Measurements from ENCODE around the gene STPG4.
"Not testable (repeated sequence)": the region's sequence is repeated elsewhere in the genome, so short reads cannot be mapped to it uniquely, and the experiment has no call there.

Gene STPG4

GRCh38 chr2:47155091-47155876, at the start of gene STPG4:
STPG4 (minus strand) TSS chr2:47155308; CDS start chr2:47155251, 57 bp downstream.
- FAIRE-seq, result no peak

DNA sequence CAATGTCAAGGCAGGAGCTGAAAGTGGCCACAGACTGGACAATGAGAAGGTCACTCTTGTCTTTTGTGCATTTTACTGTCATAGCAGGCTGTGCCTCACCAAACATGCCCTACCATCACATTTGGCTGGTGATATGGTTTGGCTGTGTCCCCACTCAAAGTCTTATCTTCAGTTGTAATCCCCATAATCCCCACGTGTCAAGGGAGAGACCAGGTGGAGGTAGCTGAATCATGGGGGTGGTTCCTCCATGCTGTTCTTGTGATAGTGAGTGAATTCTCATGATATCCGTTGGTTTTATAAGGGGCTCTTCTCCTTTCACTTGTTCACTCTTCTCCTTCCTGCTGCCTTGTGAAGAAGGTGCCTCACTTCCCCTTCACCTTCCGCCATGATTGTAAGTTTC, 49.6 kb upstream of the STPG4 start:
- no peak for FAIRE-seq

- FAIRE-seq, result no peak
Observed at GRCh38 chr2:47203995-47204394, 48.9 kb upstream of the STPG4 start.

DNA sequence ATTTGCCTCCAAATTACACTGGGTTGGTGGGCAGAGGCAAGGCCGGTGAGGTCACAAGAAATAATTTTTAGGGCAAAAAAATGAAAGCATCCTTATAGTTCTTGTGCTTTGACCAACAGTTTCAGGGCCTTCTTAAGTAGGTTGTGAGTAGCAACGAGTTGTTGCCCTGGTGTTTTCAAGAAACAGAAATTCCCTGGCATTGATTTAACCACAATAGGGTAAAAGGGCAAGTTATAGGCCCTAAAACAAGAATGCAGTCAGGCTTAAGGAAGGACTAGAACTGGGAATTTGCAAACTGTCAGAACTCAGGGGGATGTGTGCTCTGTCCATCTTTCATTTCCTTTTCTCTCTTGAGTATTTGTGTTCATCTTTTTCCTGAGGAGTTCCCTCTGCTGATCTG, 46.1 kb upstream of the STPG4 start:
- no peak for FAIRE-seq

- FAIRE-seq, result no peak
Observed at GRCh38 chr2:47198985-47199451, 43.9 kb upstream of the STPG4 start.

GRCh38 chr2:47196499-47196898, 41.4 kb upstream of the STPG4 start:
- no peak for FAIRE-seq

GRCh38 chr2:47196046-47196445, 40.9 kb upstream of the STPG4 start:
- FAIRE-seq, result no peak

DNA sequence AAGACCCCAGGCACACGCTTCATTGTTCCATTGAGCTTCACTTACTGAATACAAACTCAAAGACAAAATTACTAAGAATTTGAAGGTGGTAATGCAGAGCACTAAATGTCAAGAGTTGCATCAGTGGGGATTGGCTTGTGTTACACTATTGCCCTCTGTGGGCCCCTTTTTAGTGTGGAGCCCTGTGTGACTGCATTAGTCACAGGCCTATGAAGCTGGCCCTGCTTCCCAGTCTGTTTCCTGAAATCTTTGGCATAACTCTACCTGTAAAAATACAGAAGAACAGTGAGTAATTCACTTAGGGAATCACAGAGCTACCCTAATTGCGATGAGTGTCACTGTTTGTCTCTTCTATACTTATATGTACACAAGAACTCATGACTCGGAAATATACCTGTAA, 40.0 kb upstream of the STPG4 start:
- FAIRE-seq, result no peak

DNA sequence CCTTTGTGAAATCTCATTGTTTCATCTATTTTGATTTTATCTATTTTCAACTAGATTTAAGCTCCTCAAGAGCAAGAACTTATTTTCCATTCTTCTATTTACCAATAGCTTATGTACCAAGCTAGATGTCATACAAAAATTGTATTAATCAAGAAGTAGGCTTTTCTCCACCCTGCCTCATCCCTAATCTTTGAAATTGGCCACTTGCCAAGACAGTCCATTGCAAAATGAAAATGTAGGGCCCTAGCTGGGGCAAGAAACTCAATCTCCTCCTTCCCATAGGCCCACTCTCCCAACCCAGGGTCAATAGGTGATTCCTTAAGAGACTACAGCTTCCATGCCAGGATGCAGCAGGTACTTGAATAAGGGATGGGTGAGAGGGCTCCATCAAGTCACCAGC, 39.3 kb upstream of the STPG4 start:
- no peak for FAIRE-seq

GRCh38 chr2:47193607-47194006, 38.5 kb upstream of the STPG4 start:
- FAIRE-seq, result no peak

- FAIRE-seq, result no peak
Observed at GRCh38 chr2:47190188-47190881, 35.2 kb upstream of the STPG4 start.

DNA sequence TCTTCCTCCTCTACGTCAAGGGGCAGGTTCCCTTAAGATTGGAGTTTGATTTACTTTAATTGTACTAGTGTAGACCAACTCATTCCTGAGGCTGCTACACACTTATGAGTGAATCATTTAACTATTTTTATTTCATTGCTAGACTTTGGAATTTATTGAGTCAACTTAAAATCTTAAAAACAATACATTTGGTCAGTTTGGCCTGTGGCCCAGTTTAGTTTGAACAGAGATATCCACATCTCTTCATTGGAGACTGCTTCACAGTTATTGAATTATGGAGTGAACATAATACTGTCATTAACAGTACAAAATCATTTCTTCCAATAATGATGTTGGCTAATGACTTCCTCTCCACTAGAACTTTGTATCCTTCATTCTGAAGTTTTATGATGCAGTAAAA, 34.5 kb upstream of the STPG4 start:
- no peak for FAIRE-seq

DNA sequence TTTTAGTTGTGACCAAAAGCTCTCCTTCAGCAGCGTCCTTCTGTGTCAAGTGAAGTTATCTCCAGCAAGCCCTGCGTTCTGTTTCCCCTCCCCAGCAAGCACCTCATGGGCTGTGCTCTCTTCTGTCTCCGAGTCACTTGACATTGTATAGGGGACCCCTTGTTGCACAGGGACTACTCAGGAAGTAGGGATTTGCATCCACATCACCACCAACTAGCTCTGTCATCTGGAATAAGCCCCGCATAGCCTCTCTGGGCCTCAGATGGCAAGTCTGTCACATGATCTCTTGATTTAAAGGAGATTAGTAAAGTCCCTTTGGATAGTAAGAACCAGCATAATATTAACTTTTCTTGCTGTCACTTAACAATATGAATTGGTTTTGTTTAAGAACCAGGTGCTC, 32.0 kb upstream of the STPG4 start:
- no peak for FAIRE-seq

GRCh38 chr2:47186351-47186750, 31.2 kb upstream of the STPG4 start:
- no peak for FAIRE-seq

GRCh38 chr2:47185098-47185497, 30.0 kb upstream of the STPG4 start:
- FAIRE-seq, result not testable (repeated sequence)

DNA sequence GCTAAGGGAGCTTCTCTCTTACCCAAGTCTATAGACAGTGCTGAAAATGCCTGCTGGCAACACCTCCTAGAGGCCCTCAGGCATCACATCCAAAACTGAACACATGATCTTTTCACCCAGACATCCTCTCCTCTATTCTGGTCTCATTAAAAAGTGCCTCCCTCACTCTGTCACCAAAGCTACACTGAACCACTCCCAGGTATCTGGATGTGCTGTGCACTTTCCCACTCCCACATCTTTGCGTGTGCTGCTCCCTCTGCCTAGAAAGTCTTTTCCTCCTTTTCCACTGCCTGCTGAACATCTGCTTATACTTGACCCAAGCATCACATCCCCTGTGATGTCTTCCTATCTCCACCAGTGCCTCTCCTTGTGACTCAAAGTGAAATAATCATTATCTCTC, 26.1 kb upstream of the STPG4 start:
- FAIRE-seq, result no peak

DNA sequence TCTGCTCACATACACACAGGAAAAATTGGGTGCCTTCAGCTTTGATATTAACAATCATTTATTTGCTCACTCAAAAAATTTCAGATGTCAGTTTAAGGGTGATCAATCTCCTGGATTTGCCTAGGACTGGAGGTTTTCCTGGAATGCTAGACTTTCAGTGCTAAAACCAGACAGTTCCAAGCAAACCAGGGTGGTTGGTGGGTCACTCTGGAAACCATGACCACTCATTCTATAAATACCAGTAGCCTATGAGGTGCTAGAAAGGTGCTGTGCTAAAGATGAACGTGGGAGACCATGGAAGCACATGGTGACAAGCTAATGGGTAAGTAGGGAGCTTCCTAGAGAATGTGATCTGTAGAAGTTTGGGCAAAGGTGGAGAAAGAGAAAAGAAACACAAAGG, 25.4 kb upstream of the STPG4 start:
- FAIRE-seq, result no peak

DNA sequence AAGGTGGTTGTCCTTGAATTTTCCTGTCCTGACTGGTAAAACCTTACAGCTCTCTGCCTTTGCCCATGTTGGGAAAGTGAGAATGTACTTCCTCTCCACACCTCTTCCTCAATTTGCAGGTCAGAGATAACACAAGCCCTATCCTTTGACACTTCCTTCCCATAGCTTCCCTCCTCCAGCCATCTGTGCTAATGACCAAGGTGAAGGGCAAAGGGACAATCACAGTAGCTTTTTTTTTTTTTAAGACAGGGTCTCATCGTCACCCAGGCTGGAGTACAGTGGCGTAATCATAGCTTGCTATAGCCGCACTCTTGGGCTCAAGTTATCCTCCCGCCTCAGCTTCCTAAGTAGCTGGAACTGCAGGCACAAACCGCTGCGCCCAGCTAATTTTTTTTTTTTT, 24.3 kb upstream of the STPG4 start:
- FAIRE-seq, result no peak

- no peak for FAIRE-seq
Observed at GRCh38 chr2:47178341-47178740, 23.2 kb upstream of the STPG4 start.

DNA sequence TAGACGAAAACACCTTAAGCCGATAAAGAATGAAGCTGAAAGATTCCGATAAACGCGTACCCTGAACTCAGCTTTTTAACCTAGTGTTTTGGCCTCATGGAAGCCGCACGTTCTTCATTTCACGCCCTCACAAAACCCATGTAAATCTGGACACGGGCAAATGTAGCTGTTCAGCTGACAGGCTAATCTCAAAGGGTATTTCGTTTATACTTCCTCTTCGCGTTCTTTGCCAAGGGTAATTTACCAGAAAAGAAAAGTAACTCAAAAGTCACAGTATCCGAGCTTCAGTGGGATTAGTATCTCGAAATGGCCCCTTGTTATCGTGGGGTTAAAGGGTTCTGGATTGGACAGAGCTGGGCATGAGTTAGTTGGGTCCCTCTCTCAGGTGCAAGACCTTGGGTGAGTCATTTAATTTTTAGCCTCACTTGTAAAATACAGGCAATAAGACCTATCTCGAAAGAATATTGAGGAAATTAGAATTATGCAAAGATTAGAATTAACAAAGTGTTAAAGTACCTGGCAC, 22.0 kb upstream of the STPG4 start:
- FAIRE-seq, result no peak

DNA sequence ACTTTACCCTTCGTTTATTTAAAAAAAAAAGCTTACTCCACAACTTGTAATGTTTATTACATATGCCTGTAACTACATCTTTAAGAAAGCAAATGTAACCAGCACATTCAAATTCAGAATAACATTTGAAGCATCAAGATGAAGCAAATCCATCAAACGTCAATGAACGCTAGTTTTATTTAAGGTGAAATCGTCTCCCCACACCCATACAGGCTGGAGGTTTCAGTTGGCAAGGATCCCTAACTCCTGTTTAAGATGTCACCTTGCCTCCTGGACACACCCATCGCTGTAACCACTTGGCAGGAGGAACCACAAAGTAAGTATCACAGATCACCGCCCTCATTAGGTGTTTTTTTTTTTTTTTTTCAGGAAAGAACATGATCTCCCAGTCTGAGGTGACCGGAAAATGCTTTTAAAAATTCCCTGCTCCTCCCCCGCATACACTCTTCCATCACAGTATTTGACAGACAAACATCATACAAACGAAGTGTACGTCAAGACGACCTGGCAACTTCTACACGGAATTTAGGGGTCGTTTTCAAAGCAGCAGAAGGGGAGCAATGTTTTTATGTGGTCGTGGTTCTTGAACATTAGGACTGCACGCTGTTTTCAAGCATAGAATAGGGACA, 19.7 kb upstream of the STPG4 start:
- FAIRE-seq, result no peak

DNA sequence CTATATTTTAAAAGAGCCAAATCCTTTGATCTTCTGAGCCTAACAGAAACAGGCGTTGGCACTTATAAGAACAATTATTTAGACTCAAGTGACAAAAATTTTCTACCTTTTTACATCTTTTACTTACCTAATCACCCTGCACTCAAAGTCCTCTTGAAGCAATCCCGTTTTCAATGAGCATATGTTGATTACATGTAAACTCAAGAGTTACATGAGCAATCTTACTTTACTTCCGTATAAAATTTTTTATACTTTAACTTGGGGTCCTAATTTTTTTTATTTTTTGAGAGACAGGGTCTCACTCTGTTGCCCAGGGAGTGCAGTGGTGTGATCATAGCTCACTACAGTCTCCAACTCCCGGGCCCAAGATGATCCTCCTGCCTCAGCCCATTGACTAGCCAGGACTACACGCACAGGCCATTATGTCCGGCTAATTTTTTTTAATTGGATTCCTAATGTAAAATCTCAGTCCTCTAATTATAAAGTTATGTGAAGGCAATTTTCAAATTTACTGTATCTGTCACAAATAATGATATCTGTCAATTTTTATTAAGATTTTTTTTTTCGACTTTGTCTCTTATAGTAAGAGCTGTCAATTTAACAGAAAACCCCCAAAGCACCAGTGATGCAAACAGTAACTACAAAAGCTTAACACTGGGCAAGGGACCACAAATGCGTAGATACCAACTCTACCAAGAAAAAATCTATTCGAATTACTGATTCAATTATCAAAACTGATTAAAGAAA, 19.1 kb upstream of the STPG4 start:
- FAIRE-seq, result no peak

Measured in TTC549 (cell line).